GM18505 (cell line): ENCODE measurements around the gene SMAD7.

ENCODE experiments used
- ATAC-seq: cut with Tn5 transposase; IDR thresholded peaks from one replicate; pipeline ENCODE4 v1.9.1; 2021; ENCODE audit not compliant: unreplicated experiment
- POLR2A ChIP-seq: IDR thresholded peaks from 4 replicates; pipeline ENCODE4 v1.6.1; 2011; ENCODE audit warnings: borderline replicate concordance; ENCODE audit not compliant: insufficient read depth, insufficient read length; ENCODE audit errors: extremely low read depth

SMAD7 gene

GRCh38 chr18:48939205-48940097 lies 11.3 kb downstream of the SMAD7 start:
- no peak for ATAC-seq
- no peak for TF ChIP-seq POLR2A

GRCh38 chr18:48938827-48939204 lies 11.9 kb downstream of the SMAD7 start:
- no peak for TF ChIP-seq POLR2A
- ATAC-seq, result no peak

GRCh38 chr18:48937869-48938750 lies 12.7 kb downstream of the SMAD7 start:
- no peak for ATAC-seq
- no peak for TF ChIP-seq POLR2A

GRCh38 chr18:48935433-48935774 lies 15.4 kb downstream of the SMAD7 start:
- ATAC-seq, result no peak
- TF ChIP-seq POLR2A, result no peak

- no peak for TF ChIP-seq POLR2A
- ATAC-seq, result no peak
Observed at GRCh38 chr18:48934723-48935432, 15.9 kb downstream of the SMAD7 start.

GRCh38 chr18:48934415-48934722 lies 16.4 kb downstream of the SMAD7 start:
- TF ChIP-seq POLR2A, result no peak
- ATAC-seq, result no peak

GRCh38 chr18:48933578-48934414 lies 17.0 kb downstream of the SMAD7 start:
- no peak for ATAC-seq
- TF ChIP-seq POLR2A, result no peak

GRCh38 chr18:48932822-48933510 lies 17.8 kb downstream of the SMAD7 start:
- peak; percentile 22 for TF ChIP-seq POLR2A
- no peak for ATAC-seq

- ATAC-seq, result no peak
- no peak for TF ChIP-seq POLR2A
Observed at GRCh38 chr18:48932462-48932818, 18.3 kb downstream of the SMAD7 start.

GRCh38 chr18:48931680-48932461 lies 18.9 kb downstream of the SMAD7 start:
- no peak for ATAC-seq
- no peak for TF ChIP-seq POLR2A

GRCh38 chr18:48930926-48931325 lies 19.8 kb downstream of the SMAD7 start:
- no peak for ATAC-seq
- TF ChIP-seq POLR2A, result no peak
